Measurements from ENCODE around the gene NALCN. TPM values are rescaled to one million over a fixed set of nuclear protein-coding genes. Genes with fewer than 3 reads are reported as not detected.

The NALCN gene
- total RNA-seq, 1 donor from 2014 or later: 0.35 TPM

DNA sequence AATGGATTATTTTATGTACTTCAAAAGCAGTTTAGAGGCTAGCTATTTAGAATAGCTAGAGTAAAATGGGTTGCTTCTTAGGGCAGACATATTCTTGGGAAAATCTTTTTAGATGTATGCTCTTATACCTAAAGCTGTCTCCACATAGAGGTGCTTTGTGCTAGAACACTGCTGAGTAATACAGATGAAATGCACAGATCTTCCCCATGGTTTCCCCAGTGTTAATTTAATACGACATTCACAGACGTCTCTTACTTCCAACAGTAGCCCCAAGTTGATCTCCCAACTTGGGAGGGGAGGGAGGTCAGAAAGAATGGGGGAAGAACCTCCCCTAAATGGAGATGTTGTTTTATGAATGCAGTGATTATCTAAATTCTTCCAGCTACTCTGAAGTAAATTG, 16.9 kb downstream of the NALCN start:
- Mint-ChIP-seq H3K9me3 (no peaks in the 10 kb centered on the region), H3K4me1 (no peaks in the 10 kb centered on the region)

GRCh38 chr13:101398920-101399319, 17.4 kb downstream of the NALCN start:
- Mint-ChIP-seq H3K27ac (ENCODE audit: unreplicated experiment) (no peak overlapping the region), H3K4me3 (no peak overlapping the region)
- DNase-seq (ENCODE audit: low read depth, low spot score): no peak

More for the DNA sequence above, 16.9 kb downstream of the NALCN start:
- no peak overlapping the region for H3K4me3 Mint-ChIP-seq
- no peak for TF ChIP-seq CTCF (conservative IDR thresholded peaks at IDR 0.05)
- H3K27me3 Mint-ChIP-seq (ENCODE audit: low read depth): no peaks in the 10 kb centered on the region
- no peaks in the 10 kb centered on the region for H3K36me3 Mint-ChIP-seq (ENCODE audit: low read depth)
- no peak overlapping the region for H3K27ac Mint-ChIP-seq (ENCODE audit: unreplicated experiment)
- no peak for DNase-seq (ENCODE audit: low read depth, low spot score)

GRCh38 chr13:101398191-101398590, 18.1 kb downstream of the NALCN start:
- Mint-ChIP-seq H3K4me3 (no peak overlapping the region), H3K36me3 (ENCODE audit: low read depth) (no peaks in the 10 kb centered on the region), H3K9me3 (no peaks in the 10 kb centered on the region), H3K27me3 (ENCODE audit: low read depth) (no peaks in the 10 kb centered on the region), H3K4me1 (no peaks in the 10 kb centered on the region), H3K27ac (ENCODE audit: unreplicated experiment) (no peak overlapping the region)
- no peak for DNase-seq (ENCODE audit: low read depth, low spot score)
- no peak for TF ChIP-seq CTCF (conservative IDR thresholded peaks at IDR 0.05)

More at GRCh38 chr13:101398920-101399319, 17.4 kb downstream of the NALCN start:
- no peak for TF ChIP-seq CTCF (conservative IDR thresholded peaks at IDR 0.05)
- H3K4me1 Mint-ChIP-seq: no peaks in the 10 kb centered on the region
- no peaks in the 10 kb centered on the region for H3K27me3 Mint-ChIP-seq (ENCODE audit: low read depth)
- H3K9me3 Mint-ChIP-seq: no peaks in the 10 kb centered on the region
- no peaks in the 10 kb centered on the region for H3K36me3 Mint-ChIP-seq (ENCODE audit: low read depth)

- Mint-ChIP-seq H3K4me1 (no peaks in the 10 kb centered on the region), H3K36me3 (ENCODE audit: low read depth) (no peaks in the 10 kb centered on the region), H3K9me3 (no peaks in the 10 kb centered on the region), H3K27me3 (ENCODE audit: low read depth) (no peaks in the 10 kb centered on the region), H3K4me3 (no peak overlapping the region), H3K27ac (ENCODE audit: unreplicated experiment) (no peak overlapping the region)
- no peak for DNase-seq (ENCODE audit: low read depth, low spot score)
- TF ChIP-seq CTCF (conservative IDR thresholded peaks at IDR 0.05): no peak
Observed at GRCh38 chr13:101397742-101398141, 18.6 kb downstream of the NALCN start.

GRCh38 chr13:101394605-101395004, 21.7 kb downstream of the NALCN start:
- Mint-ChIP-seq H3K27me3 (ENCODE audit: low read depth) (no peaks in the 10 kb centered on the region), H3K4me1 (no peaks in the 10 kb centered on the region), H3K36me3 (ENCODE audit: low read depth) (no peaks in the 10 kb centered on the region), H3K9me3 (no peaks in the 10 kb centered on the region), H3K4me3 (no peak overlapping the region), H3K27ac (ENCODE audit: unreplicated experiment) (no peak overlapping the region)
- DNase-seq (ENCODE audit: low read depth, low spot score): no peak
- TF ChIP-seq CTCF (conservative IDR thresholded peaks at IDR 0.05): no peak

DNA sequence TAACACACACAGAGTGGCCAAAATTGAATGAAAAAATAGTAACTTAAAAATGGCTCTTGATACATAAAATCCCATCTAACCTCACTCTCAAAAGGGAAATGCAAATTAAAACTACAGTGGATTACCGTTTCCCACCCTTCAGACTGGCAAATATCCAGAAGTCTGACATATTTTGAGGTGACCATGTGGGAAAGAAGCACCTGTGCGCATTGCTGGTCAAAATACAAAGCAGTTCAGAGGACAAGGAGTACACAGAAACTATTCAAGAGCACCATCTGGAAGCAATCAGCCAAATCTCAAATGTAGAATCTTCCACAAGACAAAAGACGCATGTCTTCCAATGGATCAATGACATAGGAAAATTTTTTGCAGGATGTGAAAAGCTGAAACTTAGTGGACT, 23.2 kb downstream of the NALCN start:
- Mint-ChIP-seq H3K4me3 (no peak overlapping the region), H3K4me1 (no peaks in the 10 kb centered on the region), H3K27me3 (ENCODE audit: low read depth) (no peaks in the 10 kb centered on the region), H3K27ac (ENCODE audit: unreplicated experiment) (no peak overlapping the region), H3K9me3 (no peaks in the 10 kb centered on the region), H3K36me3 (ENCODE audit: low read depth) (no peaks in the 10 kb centered on the region)
- DNase-seq (ENCODE audit: low read depth, low spot score): no peak
- TF ChIP-seq CTCF (conservative IDR thresholded peaks at IDR 0.05): no peak

Data from neural crest cell (in vitro differentiated cells).